ENCODE measurements around the gene BDKRB1.

BDKRB1 gene

GRCh38 chr14:96261772-96262655 lies 6.0 kb downstream of the BDKRB1 start:
- no peak for DNase-seq

- no peak for DNase-seq
Observed at GRCh38 chr14:96263347-96264199, 7.6 kb downstream of the BDKRB1 start.

DNA sequence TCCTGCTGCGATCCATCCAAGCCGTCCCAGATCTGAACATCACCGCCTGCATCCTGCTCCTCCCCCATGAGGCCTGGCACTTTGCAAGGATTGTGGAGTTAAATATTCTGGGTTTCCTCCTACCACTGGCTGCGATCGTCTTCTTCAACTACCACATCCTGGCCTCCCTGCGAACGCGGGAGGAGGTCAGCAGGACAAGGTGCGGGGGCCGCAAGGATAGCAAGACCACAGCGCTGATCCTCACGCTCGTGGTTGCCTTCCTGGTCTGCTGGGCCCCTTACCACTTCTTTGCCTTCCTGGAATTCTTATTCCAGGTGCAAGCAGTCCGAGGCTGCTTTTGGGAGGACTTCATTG lies 8.2 kb downstream of the BDKRB1 start:
- no peak for DNase-seq

- DNase-seq = peak; percentile 45
Observed at GRCh38 chr14:96264853-96265252, 8.8 kb downstream of the BDKRB1 start.

GRCh38 chr14:96265383-96266095 lies 9.5 kb downstream of the BDKRB1 start:
- no peak for DNase-seq

- DNase-seq = no peak
Observed at GRCh38 chr14:96267336-96267735, 11.3 kb downstream of the BDKRB1 start.

DNA sequence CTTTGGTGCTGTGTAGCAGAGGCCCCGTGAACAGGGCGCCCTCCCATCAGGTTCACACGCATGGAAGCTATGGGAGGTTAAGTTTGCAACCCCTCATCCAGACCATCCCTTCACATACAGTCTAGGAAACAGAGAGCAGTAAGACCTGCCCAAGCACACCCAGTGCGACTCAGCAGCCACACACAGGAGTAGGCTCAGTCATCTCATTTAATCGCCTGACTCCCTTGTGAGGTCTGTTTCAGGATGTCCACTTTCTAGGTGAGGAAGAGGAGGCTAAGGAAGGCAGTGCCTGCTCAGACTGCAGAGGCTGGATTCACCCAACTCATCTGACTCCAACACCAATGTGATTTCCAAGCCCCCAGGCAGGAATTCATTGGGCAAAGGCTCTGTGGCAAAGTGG lies 11.9 kb downstream of the BDKRB1 start:
- DNase-seq = no peak

GRCh38 chr14:96268431-96269358 lies 12.7 kb downstream of the BDKRB1 start:
- peak; percentile 54 for DNase-seq

- DNase-seq = no peak
Observed at GRCh38 chr14:96269359-96269710, 13.3 kb downstream of the BDKRB1 start.

DNA sequence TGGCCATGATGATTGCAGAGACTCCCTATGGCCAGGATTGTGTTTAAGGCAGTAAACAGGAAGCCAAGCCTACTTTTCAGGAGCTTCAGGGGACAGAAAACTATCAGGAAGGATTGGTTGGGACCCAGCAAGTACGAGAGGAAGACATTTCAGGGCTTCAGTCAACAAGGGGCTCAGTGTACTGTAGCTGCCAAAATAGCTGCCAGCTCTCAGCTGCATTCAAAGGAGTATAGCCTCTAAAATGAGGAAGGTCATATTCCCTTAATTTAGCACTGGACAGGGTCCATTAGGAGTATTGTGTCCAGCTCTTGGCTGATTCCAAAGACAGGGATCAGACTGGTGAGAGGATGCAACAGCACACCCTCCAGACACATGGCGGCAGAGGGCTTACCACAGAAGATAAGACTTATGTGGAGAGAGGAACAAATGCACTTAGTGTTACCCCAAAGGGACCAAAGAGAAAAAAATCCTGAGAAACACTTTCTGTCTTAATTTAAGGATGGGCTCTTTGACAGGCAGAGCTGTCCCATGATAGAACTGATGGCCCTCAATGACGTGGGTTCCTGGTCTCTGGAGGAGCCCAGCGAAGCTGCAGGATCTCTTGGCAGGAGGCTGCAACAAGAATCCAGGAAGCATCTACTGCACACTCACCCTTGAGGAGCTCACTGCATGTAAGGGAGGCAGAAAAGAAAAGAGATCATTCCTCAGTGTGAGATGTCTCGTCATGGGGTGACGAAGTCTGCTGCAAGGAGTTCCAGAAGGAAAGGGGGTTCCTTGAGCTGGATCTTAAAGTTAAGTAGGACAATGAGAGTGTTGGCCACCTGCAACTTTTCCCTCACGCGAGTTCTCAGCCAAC lies 14.8 kb downstream of the BDKRB1 start:
- DNase-seq = no peak

- DNase-seq = no peak
Observed at GRCh38 chr14:96271421-96271762, 15.4 kb downstream of the BDKRB1 start.

DNA sequence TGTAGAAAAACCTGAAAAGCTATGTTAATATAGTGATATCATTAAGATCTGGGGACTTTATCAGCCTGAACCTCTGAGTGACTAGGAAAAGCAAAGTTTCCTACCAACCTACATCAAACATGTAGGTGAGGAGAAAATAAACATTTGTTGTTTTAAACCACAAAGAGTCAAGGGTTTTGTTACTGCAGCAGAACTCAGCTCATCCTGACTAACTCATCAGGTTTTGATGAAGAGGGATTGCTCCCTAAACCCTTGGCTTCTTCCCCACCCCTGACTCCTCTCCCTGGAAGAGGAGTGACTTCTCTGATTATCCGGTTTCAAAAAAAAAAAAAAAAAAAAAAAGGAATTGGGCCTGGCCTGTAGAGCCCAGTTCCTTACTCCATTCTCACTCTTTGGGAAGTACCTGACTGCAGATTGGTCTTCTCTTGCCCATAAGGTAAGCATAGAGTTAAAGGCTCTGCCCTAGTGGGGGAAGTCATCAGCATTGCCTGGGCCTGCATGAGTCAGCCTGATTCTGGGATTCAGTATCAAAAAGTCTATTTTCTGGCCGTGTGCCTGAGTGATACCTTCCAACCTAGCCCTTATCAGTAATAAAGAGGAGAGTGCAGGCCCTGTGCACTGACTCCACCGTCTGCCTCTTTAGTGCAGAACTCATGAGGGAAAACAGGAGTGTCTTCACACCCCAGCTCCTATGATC lies 16.9 kb downstream of the BDKRB1 start:
- DNase-seq = no peak

GRCh38 chr14:96273629-96274028 lies 17.6 kb downstream of the BDKRB1 start:
- DNase-seq = no peak

GRCh38 chr14:96274122-96274521 lies 18.1 kb downstream of the BDKRB1 start:
- DNase-seq = no peak

- no peak for DNase-seq
Observed at GRCh38 chr14:96274543-96274942, 18.5 kb downstream of the BDKRB1 start.

GRCh38 chr14:96275177-96276112 lies 19.4 kb downstream of the BDKRB1 start:
- no peak for DNase-seq

GRCh38 chr14:96277890-96278289 lies 21.9 kb downstream of the BDKRB1 start:
- no peak for DNase-seq

- DNase-seq = no peak
Observed at GRCh38 chr14:96279564-96279963, 23.6 kb downstream of the BDKRB1 start.

- no peak for DNase-seq
Observed at GRCh38 chr14:96280104-96280503, 24.1 kb downstream of the BDKRB1 start.

DNA sequence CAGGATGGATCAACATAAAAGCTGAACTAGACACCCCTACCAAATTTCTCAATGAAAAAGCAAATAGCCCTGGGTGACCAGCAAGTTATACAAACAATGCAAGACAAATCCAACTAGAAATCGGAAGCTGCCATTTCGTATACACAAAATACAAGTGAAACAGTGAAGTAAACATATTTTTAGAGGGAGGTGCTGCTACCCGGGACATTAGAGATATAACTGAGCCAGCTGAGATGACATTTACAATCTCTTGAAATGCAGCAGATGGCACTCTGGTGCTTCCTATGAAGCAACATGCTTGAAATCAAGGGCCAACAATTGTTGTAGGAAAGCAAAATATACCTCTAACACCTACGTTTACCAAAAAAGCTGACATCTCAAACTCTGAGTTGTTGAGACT lies 25.5 kb downstream of the BDKRB1 start:
- DNase-seq = no peak
